ENCODE results near the gene PAX7.

The PAX7 gene

DNA sequence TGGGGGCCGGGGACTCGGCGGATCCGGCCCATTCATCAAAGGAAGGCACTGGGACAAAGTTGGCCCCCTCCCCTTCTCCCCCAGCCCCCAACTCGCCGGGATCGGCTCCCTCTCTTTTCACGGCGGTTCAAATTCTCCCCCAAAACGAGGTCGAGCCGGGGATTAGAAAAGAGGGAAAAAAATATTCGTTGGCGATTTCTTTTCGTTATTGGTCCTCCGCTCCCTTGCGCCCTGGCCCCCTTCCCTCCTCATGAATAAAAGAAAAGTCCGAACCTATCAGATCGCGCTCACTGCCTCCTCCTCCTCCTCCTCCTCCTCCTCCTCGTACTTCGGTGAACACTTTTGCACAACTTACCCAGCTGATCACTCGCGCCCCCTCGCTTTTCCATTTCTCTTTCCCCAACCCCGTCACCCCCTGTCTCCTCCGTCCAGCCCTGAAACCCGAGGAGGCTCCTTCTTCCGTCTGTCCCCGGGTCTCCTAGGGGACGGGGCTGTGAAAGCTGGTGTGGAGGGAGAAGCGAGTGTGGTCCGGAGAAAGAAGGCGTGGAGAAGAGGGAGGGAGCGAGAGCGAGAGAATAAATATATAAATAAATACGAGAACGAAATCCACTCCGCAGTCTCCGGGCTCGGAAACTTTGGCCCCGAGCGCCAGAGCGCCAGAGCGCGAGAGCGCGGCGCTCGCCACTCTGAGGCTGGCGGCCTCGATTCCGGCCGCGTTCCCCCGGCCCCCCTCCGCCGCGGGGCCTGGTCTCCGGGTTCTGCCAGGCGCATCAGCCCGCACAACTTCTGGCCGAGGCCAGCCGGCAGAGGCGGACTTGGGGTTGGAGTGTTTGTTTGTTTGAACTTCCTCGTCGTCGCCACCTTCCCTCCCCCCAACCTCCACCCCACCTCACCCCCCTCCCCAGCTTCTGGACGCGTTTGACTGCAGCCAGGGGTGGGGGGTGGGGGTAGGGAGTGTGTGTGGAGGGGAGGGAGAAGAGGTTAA is at the start of gene PAX7:
TSS of gene PAX7 (plus strand) at position 336 of the 985 bp plus-strand sequence. CDS start 758 bp downstream, outside the sequence.
- in situ Hi-C loops (cut with MboI; ENCODE audit: low sequenced_read_pairs) = no loop called here

DNA sequence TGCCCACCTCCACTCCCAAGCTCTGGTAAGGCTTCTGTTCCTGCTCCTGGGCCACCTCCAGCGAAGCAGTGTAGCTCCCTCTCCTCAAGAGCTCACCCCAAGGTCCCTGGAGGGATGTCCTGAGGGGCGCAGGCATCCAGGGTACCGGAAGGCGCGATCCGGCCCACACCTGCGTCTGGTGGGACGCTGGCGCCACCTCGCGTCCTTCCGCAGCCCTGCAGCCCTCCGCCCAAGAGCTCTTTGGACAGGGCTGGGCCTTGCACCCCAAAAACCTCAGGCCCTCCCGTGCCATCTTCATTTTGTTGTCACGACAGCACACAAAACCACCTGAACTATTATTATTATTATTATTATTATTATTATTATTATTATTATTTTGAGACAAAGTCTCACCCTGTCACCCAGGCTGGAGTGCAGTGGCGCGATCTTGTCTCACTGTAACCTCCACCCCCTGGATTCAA is 49.2 kb upstream of the PAX7 start:
- in situ Hi-C loops (cut with MboI; ENCODE audit: low sequenced_read_pairs) = loop anchor here (25.0 kb wide), 1 partner anchor 231 kb away; no protein-coding TSS in a partner anchor

GRCh38 chr1:18582890-18583289 is 47.8 kb upstream of the PAX7 start:
- in situ Hi-C loops (cut with MboI; ENCODE audit: low sequenced_read_pairs) = loop anchor here (25.0 kb wide), 1 partner anchor 229 kb away; no protein-coding TSS in a partner anchor

- in situ Hi-C loops (cut with MboI; ENCODE audit: low sequenced_read_pairs) = loop anchor here (25.0 kb wide), 1 partner anchor 229 kb away; no protein-coding TSS in a partner anchor
Observed at GRCh38 chr1:18583326-18583941, 47.2 kb upstream of the PAX7 start.

DNA sequence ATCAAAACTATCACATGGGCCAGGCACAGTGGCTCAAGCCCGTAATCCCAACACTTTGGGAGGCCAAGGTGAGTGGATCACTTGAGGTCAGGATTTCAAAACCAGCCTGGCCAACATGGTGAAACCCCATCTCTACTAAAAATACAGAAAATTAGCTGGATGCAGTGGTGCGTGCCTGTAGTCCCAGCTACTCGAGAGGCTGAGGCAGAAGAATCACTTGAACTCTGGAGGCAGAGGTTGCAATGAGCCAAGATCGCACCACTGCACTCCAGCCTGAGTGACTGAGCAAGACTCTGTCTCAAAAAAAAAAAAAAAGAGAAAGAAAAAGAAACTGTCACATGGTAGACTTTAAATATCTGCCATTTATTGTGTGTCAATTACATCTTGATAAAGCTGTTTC is 44.6 kb upstream of the PAX7 start:
- in situ Hi-C loops (cut with MboI; ENCODE audit: low sequenced_read_pairs) = loop anchor here (25.0 kb wide), 1 partner anchor 226 kb away; no protein-coding TSS in a partner anchor

DNA sequence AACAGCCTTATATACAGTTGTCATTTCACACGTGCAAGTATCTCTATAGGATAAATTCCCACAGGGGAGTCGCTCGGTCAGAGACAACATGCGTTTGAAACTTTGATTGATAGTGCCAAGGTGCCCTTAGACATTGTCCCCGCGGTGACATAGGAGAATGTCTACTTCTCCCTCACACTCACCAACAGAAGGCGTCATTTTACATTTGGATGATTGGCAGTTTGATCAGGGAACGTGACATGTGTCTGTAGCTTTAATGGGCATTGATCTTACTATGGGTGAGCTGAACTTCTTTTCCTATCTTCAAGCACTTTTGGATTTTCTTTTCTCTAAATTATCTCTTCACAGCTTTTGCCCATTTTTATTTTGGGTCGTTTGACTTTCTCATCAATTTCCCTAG is 42.6 kb upstream of the PAX7 start:
- in situ Hi-C loops (cut with MboI; ENCODE audit: low sequenced_read_pairs) = loop anchor here (25.0 kb wide), 1 partner anchor 224 kb away; no protein-coding TSS in a partner anchor

DNA sequence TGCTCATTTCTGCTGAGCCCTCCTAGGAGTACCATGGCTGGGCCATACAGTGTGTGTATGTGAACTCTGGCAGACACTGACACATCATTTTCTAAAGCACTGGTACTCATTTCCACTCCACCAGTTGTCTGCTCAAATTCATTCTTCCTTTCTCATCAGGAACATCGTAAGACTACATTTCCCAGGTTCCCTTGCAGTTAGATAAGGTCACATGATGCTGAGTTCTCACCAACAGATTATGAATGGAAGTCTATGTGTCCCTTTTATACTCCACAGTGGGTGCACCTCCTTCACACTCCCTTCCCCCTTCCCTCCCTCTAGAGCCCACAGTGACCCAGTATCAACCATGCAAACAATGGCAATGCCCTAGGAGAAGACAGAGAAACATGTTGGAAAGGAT is 38.3 kb upstream of the PAX7 start:
- in situ Hi-C loops (cut with MboI; ENCODE audit: low sequenced_read_pairs) = loop anchor here (25.0 kb wide), 1 partner anchor 220 kb away; no protein-coding TSS in a partner anchor

GRCh38 chr1:18597160-18598042 is 33.2 kb upstream of the PAX7 start:
- in situ Hi-C loops (cut with MboI; ENCODE audit: low sequenced_read_pairs) = loop anchor here (25.0 kb wide), 1 partner anchor 215 kb away; no protein-coding TSS in a partner anchor

- in situ Hi-C loops (cut with MboI; ENCODE audit: low sequenced_read_pairs) = loop anchor here (25.0 kb wide), 1 partner anchor 213 kb away; no protein-coding TSS in a partner anchor
Observed at GRCh38 chr1:18599086-18599485, 31.6 kb upstream of the PAX7 start.

DNA sequence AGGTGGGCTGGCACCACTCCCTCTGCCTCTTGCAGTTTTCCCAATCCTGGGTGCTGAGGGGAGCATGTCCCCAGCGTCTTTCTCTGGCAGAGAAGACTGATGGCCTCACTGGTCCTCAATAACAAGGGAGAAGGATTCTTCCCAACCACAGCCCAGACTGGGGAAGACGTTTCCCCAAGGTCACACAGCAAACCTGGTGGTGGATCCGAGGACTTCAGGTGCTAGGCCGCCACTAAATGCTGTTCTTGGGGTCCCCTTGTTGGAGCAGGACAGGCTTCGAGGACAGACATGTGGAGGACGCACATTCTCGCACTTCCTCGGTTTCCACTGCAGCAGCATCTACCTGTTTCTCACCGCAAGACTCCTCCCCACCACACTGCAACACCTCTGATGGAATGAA is 30.9 kb upstream of the PAX7 start:
- in situ Hi-C loops (cut with MboI; ENCODE audit: low sequenced_read_pairs) = loop anchor here (25.0 kb wide), 1 partner anchor 213 kb away; no protein-coding TSS in a partner anchor

DNA sequence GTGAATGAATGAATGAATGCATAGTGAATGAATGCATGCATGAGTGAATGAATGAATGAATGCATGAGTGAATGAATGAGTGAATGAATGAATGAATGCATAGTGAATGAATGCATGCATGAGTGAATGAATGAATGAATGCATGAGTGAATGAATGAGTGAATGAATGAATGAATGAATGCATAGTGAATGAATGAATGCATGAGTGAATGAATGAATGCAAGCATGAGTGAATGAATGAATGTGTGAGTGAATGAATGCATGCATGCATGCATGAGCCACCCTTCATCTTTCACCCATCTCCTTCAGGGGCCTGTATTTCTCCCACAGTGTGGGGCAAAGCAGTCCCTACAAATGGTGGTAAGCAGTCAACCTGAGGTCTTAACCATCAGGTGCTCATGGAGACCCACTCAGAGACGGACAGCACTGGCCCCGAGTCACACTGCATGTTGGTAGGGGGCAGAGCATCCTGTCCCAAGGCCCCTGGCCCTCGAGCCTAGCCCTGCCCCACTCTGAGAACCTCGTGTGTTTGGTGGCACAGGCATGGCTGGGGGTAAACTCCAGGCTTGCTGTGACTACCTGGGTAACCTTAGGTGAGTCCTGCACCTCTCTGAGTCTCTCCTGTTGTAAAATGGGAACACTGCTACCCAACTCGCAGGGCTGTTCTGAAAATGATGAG is 28.0 kb upstream of the PAX7 start:
- in situ Hi-C loops (cut with MboI; ENCODE audit: low sequenced_read_pairs) = no loop called here

DNA sequence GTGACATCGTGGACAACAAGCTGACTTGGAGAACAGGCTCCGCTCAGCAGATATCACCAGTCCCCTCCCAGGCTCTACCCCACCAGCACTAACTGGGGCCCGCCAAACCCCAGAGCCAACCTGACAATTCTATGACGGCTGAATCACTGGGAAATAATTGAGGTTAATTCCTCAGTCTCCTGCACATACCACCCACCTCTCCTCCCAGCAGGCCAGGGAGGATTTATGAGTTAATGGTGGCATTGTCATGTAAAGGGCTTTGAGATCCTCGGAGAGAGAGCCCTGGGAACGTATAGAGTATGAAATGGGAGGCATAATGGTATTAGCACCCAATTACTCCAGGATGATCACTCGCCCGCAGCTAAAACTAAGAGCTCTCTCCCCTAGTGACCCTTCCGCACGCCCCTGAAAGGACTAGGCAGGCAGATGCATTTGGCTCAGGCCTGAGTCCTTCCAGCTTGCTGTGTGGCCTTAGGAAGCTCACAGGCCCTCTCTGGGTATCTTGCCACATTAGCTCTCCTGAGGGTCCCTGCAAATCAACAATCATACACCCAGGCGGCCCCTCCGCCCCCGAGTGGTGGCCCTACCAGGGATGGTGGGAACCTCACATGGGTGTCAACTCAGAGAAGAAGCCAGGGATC is 27.3 kb upstream of the PAX7 start:
- in situ Hi-C loops (cut with MboI; ENCODE audit: low sequenced_read_pairs) = no loop called here

GRCh38 chr1:18606443-18607288 is 24.0 kb upstream of the PAX7 start:
- in situ Hi-C loops (cut with MboI; ENCODE audit: low sequenced_read_pairs) = no loop called here

GRCh38 chr1:18607289-18607760 is 23.3 kb upstream of the PAX7 start:
- in situ Hi-C loops (cut with MboI; ENCODE audit: low sequenced_read_pairs) = no loop called here

GRCh38 chr1:18608534-18608933 is 22.1 kb upstream of the PAX7 start:
- in situ Hi-C loops (cut with MboI; ENCODE audit: low sequenced_read_pairs) = no loop called here

DNA sequence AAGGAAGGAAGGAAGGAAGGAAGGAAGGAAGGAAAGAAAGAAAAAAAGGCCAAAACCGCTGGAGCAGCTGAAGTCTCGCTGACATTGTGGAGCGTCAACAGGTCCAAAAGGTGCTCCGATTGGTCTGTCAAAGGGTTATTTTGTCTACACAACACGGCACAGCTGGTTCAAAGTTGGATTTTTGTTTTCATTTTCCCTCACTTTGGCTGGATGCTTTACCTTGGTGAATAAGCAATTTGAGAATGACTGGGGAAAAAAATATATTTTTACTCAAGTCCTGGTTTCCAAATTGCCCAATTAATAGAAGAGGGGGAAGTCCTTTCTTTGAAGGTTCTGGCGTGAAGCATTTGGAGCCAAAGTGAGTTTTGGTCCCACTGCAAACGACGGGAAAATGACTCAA is 19.3 kb upstream of the PAX7 start:
- in situ Hi-C loops (cut with MboI; ENCODE audit: low sequenced_read_pairs) = no loop called here

GRCh38 chr1:18612073-18612472 is 18.6 kb upstream of the PAX7 start:
- in situ Hi-C loops (cut with MboI; ENCODE audit: low sequenced_read_pairs) = no loop called here

- in situ Hi-C loops (cut with MboI; ENCODE audit: low sequenced_read_pairs) = no loop called here
Observed at GRCh38 chr1:18614069-18614735, 16.4 kb upstream of the PAX7 start.
